HG03521 (cell line): ENCODE data around the gene MCOLN1.

ENCODE experiments used
- ATAC-seq: cut with Tn5 transposase; IDR thresholded peaks from one replicate; pipeline ENCODE4 v1.9.1; 2021; ENCODE audit warnings: mild to moderate bottlenecking, moderate library complexity; ENCODE audit not compliant: unreplicated experiment

The MCOLN1 gene

GRCh38 chr19:7540761-7541474 is 18.5 kb downstream of the MCOLN1 start:
- ATAC-seq: no peak

DNA sequence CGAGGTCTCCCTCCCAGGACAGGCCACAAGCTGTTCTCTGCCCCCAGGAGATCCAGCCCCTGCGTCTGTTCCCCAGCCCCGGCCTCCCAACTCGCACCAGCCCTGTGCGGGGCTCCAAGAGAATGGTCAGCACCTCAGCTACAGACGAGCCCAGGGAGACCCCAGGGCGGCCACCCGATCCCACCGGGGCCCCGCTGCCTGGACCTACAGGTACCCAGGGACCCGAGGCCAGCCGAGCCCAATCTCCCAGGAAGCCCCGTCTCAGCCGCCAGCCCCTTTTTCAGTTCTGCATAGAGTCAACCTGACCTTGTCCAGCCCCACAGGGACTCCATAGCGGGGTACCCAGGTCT is 19.0 kb downstream of the MCOLN1 start:
- ATAC-seq: no peak

GRCh38 chr19:7541828-7542443 is 19.5 kb downstream of the MCOLN1 start:
- ATAC-seq: no peak

DNA sequence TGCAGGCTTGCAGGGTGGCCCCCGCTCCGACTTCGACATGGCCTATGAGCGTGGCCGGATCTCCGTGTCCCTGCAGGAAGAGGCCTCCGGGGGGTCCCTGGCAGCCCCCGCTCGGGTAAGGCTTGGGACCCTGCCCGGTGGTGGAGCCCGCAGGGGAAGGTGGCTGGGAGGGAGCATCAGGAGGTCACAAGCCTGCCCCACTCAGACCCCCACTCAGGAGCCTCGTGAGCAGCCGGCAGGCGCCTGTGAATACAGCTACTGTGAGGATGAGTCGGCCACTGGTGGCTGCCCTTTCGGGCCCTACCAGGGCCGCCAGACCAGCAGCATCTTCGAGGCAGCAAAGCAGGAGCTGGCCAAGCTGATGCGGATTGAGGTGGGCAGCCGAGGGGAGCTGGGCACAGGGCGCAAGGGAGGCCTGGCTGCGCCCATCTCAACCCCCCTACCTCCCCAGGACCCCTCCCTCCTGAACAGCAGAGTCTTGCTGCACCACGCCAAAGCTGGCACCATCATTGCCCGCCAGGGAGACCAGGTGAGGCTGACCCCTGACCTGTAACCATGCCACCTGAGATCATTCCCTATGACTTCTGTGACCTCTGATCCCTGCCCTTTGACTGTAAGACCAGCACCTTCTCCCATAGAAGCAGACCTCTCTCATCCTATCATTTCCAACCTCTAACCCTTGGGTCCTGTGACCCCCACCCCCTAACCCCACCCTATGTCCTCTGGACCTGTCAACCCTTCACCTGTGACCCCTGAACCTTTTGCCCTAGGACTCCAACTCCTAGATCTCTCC is 20.3 kb downstream of the MCOLN1 start:
- no peak for ATAC-seq

DNA sequence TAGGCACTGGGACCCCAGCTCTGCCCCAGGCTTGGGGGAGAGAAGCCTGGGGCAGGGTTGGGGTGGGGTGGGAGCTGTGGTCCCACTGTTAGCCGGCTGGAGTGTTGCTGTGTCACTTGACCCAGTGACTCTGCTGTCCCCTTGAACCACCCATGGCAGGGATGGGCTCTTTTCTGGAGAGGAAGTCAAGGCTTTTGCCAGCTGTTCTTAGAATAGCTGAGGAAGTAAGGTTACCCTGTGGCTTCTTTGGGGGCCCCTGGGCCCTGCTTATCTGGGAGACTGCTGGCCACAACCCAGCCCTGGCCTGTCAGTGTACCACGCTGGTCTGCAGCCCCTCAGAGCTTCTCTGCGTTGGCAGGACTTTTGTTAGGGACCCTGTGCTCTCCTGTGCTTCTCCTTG is 22.2 kb downstream of the MCOLN1 start:
- ATAC-seq: no peak

GRCh38 chr19:7545300-7545699 is 22.9 kb downstream of the MCOLN1 start:
- no peak for ATAC-seq

GRCh38 chr19:7545904-7546303 is 23.5 kb downstream of the MCOLN1 start:
- no peak for ATAC-seq

GRCh38 chr19:7547159-7547558 is 24.7 kb downstream of the MCOLN1 start:
- no peak for ATAC-seq

DNA sequence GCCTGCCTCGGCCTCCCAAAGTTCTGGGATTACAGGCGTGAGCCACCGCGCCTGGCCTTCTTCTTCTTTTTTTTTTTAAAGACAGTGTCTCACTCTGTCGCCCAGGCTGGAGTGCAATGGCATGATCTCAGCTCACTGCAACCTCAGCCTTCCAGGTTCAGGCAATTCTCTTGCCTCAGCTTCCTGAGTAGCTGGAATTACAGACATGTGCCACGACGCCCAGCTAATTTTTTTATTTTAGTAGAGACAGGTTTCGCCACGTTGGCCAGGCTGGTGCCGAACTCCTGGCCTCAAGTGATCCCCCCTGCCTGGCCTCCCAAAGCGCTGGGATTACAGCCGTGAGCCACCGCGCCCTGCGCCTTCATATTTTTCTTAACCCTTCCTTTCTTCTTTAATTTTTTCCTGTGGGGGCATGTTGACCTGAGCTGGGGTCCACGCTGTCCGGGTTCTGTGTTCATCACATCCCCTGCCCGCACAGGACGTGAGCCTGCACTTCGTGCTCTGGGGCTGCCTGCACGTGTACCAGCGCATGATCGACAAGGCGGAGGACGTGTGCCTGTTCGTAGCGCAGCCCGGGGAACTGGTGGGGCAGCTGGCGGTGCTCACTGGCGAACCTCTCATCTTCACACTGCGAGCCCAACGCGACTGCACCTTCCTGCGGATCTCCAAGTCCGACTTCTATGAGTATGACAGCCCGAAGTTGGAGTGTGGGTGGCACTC is 27.2 kb downstream of the MCOLN1 start:
- ATAC-seq: no peak

DNA sequence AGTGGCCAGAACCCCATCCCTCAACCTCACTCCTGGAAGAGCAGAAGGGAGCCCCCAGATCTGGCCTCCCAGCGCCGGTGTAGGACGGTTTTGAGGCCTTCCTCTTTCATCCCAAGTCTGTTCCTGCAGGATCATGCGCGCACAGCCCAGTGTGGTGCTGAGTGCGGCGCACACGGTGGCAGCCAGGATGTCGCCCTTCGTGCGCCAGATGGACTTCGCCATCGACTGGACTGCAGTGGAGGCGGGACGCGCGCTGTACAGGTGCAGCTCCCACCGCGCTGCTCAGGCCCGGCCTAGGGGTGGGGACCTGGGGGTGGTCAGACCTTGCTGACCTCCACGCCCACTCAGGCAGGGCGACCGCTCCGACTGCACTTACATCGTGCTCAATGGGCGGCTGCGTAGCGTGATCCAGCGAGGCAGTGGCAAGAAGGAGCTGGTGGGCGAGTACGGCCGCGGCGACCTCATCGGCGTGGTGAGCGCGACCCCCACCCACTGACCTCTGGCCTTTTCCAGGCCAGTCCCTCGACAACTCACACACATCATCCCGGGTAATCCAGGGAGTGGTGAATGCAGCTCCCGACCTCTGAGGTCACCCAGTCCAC is 27.8 kb downstream of the MCOLN1 start:
- ATAC-seq: no peak

GRCh38 chr19:7550987-7551761 is 28.8 kb downstream of the MCOLN1 start:
- no peak for ATAC-seq

DNA sequence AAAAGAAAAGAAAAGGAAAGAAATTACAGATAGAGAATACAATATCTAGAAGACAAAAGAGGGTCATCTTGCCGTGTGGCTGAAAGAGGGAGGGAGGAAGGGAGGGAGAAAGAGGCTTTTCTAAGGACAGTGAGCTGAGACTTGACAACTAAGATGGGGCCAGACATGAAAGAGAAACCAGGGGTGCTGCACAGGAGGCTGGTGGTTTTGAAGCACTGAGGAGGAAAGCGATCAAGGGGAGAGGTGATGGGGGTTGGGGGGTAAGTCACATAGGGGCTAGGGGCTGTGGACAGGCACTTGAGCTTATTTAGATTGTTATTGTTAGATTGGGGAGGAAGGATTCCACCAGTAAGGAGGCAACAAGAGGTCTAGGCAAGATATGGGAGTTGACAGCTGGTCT is 30.4 kb downstream of the MCOLN1 start:
- ATAC-seq: no peak

DNA sequence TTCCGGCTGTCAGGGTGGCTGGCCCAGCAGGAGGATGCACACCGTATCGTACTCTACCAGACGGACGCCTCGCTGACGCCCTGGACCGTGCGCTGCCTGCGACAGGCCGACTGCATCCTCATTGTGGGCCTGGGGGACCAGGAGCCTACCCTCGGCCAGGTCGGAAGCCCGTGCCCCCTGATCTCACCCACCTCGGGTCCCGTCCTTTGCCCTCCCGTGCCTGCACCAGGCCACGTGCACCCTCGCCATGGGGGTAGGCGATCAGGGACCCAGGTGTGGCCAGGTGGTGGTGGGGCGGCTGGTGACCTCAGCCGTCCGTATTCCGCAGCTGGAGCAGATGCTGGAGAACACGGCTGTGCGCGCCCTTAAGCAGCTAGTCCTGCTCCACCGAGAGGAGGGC is 32.1 kb downstream of the MCOLN1 start:
- ATAC-seq: no peak

DNA sequence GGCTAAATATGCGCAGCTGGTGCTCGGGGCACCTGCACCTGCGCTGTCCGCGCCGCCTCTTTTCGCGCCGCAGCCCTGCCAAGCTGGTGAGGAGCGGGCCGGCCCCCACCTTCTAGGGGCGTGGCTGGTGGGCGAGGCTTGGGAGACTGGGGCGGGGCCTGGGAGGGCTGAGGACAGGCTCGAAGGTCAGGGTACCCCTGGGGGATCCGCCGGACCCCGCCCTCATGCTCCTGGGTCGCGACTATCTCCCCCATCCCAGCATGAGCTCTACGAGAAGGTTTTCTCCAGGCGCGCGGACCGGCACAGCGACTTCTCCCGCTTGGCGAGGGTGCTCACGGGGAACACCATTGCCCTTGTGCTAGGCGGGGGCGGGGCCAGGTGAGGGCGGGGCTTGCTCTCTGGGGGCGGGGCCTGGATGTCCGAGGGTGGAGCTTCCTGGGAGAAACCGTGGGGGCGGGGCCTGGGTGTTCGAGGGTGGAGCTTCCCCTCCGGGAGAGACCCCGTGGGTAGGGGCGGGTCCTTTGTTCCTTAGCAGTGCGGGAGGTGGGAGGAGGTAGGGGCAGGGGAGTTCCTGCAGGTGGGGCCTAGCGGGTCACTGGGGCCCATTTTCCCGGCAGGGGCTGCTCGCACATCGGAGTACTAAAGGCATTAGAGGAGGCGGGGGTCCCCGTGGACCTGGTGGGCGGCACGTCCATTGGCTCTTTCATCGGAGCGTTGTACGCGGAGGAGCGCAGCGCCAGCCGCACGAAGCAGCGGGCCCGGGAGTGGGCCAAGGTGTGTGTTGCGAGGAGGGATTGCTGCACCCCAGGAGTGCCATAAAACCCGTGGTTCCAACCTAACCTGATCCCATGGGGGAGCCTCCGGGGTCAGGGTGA is 32.8 kb downstream of the MCOLN1 start:
- no peak for ATAC-seq

DNA sequence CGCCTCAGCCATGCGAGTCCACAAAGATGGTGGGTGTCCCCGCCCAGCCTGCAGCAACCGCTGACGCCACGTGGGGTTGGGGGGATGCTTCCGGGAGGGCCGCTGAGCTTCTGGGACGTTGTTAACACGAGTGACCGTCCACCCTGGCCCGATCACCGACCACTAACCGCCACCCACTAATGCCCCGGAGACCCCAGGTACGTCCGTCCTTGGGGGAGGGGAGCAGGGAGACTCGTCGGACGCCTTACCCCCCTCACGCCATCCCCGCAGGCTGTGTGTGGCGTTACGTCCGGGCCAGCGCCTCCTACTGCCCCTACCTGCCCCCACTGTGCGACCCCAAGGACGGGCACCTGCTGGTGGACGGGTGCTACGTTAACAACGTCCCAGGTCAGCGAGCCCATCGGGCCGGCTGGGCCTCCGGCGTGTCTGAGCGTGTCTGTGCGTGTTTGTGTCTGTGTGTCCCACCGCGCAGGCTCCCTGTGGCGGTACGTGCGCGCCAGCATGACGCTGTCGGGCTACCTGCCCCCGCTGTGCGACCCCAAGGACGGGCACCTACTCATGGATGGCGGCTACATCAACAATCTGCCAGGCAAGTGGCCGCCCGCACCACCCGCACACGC is 34.4 kb downstream of the MCOLN1 start:
- no peak for ATAC-seq

- ATAC-seq: no peak
These were observed 36.2 kb downstream of the MCOLN1 start for GRCh38 chr19:7558667-7559066.

GRCh38 chr19:7559102-7559501 is 36.7 kb downstream of the MCOLN1 start:
- no peak for ATAC-seq

- ATAC-seq: no peak
These were observed 37.8 kb downstream of the MCOLN1 start for GRCh38 chr19:7560255-7560654.

DNA sequence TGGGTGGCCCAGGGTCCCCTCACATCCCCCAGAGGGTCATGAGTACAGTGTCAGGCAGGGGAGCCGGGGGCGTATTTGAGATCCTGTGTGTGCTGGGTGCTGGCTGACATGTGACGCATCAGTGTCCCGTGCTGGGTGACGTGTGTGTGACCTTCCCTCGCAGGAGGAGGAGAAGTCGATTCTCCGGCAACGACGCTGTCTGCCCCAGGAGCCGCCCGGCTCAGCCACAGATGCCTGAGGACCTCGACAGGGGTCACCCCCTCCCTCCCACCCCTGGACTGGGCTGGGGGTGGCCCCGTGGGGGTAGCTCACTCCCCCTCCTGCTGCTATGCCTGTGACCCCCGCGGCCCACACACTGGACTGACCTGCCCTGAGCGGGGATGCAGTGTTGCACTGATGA is 38.9 kb downstream of the MCOLN1 start:
- ATAC-seq: no peak
